SU-DHL-6 (cell line): ENCODE measurements around the gene C19orf67.

Experiments used
- H2AFZ ChIP-seq: fragments of 200-600 bp; sonication (generic); 2 replicates; pipeline ENCODE4 v1.6.1; 2014; ENCODE audit warnings: low read depth, mild to moderate bottlenecking, moderate library complexity, mixed read lengths, antibody characterized with exemption, low read length; ENCODE audit not compliant: severe bottlenecking
- H3F3A ChIP-seq: fragments of 200-600 bp; shearing (Covaris generic); 2 replicates; pipeline ENCODE4 v1.6.0; 2016; ENCODE audit warnings: antibody characterized with exemption, mild to moderate bottlenecking; ENCODE audit not compliant: insufficient read depth
- H3K27ac ChIP-seq: fragments of 200-600 bp; sonication (generic); 2 replicates; pipeline ENCODE4 v1.5.1; 2016; ENCODE audit warnings: low read depth, mild to moderate bottlenecking, low read length, moderate library complexity, mixed read lengths
- H3K27me3 ChIP-seq: fragments of 200-600 bp; sonication (generic), shearing (Covaris generic); 2 replicates; pipeline ENCODE4 v1.6.0; 2014; ENCODE audit warnings: mild to moderate bottlenecking, low read length
- H3K36me3 ChIP-seq: fragments of 200-600 bp; sonication (generic); 2 replicates; pipeline ENCODE4 v1.6.1; 2014; ENCODE audit warnings: mild to moderate bottlenecking, low read length, mixed read lengths
- H3K4me2 ChIP-seq: fragments of 300-600, 200-600 bp; shearing (Covaris generic), sonication (generic); 2 replicates; pipeline ENCODE4 v1.6.0; 2014; ENCODE audit warnings: low read length, low read depth, mild to moderate bottlenecking; ENCODE audit not compliant: poor library complexity, severe bottlenecking
- H3K4me3 ChIP-seq: fragments of 200-600 bp; sonication (generic); 2 replicates; pipeline ENCODE4 v1.5.1; 2014; ENCODE audit warnings: antibody characterized with exemption, low read length, mild to moderate bottlenecking, mixed read lengths; ENCODE audit not compliant: insufficient read depth, poor library complexity, severe bottlenecking
- H3K79me2 ChIP-seq: fragments of 200-600 bp; sonication (generic); 2 replicates; pipeline ENCODE4 v1.6.1; 2014; ENCODE audit warnings: mild to moderate bottlenecking, low read length, moderate library complexity; ENCODE audit not compliant: insufficient read depth
- H3K9ac ChIP-seq: fragments of 200-600 bp; sonication (generic); 2 replicates; pipeline ENCODE4 v1.7.0; 2014; ENCODE audit warnings: mild to moderate bottlenecking, low read length
- H3K9me2 ChIP-seq: fragments of 200-600 bp; sonication (generic); replicated peaks from 2 replicates; pipeline ENCODE4 v1.6.1; 2014; ENCODE audit warnings: low read length; ENCODE audit not compliant: insufficient read depth
- H3K9me3 ChIP-seq: fragments of 200-600 bp; sonication (generic); 2 replicates; pipeline ENCODE4 v1.6.1; 2014; ENCODE audit warnings: low read length, mixed read lengths; ENCODE audit not compliant: insufficient read depth
- H4K20me1 ChIP-seq: fragments of 200-600 bp; sonication (generic); 2 replicates; pipeline ENCODE4 v1.6.1; 2014; ENCODE audit warnings: low read depth, mild to moderate bottlenecking, antibody characterized with exemption, low read length, moderate library complexity, mixed read lengths
- CTCF ChIP-seq: fragments of 200-600 bp; sonication (generic); IDR thresholded peaks from one replicate; pipeline ENCODE4 v1.5.1; 2017; ENCODE audit warnings: antibody characterized with exemption, mild to moderate bottlenecking, low read length, moderate library complexity; ENCODE audit not compliant: insufficient read depth, poor library complexity, severe bottlenecking
- EZH2phosphoT487 ChIP-seq: fragments of 200-600 bp; sonication (generic), shearing (Covaris generic); conservative IDR thresholded peaks from 2 replicates; pipeline ENCODE4 v1.6.1; 2018; ENCODE audit warnings: mild to moderate bottlenecking, antibody characterized with exemption, low read length, moderate library complexity, mixed read lengths

The C19orf67 gene

DNA sequence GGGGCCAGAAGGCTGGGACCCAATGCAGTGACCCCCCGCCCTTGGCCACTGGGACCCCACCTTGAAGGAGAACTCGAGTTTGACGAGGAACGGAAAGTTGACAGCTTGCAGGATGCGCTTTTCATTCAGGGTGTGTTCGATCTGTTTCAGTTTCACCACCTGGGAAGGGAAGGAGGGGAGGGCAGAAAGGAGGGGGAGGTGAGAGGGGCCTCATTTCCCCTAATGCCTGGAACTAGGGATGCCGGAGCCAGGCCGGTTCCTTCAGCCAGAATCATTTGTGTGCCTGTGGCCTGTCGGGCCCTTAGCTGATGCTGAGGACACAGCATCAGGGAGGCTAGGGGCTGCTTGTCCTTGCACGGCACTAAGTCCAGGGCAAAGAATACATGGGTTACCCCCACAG lies 17.2 kb upstream of the C19orf67 start:
- H3K9me2 ChIP-seq: no peaks in the 10 kb centered on the region
- no peak overlapping the region for H3K27ac ChIP-seq
- H3K4me3 ChIP-seq: no peak overlapping the region
- H4K20me1 ChIP-seq: no peaks in the 10 kb centered on the region
- no peaks in the 10 kb centered on the region for H3K79me2 ChIP-seq
- H3K9ac ChIP-seq: no peak overlapping the region
- TF ChIP-seq CTCF: no peak
- no peak for TF ChIP-seq EZH2phosphoT487
- H3K9me3 ChIP-seq: no peaks in the 10 kb centered on the region
- peaks cover 2% of the 10 kb centered on the region; the same call in 1 of the 2 replicates for H3K36me3 ChIP-seq
- no peak overlapping the region for H3K4me2 ChIP-seq
- H2AFZ ChIP-seq: no peak overlapping the region
- H3K27me3 ChIP-seq: no peaks in the 10 kb centered on the region
- peaks cover 3% of the 10 kb centered on the region; the same call in 1 of the 2 replicates for H3F3A ChIP-seq

DNA sequence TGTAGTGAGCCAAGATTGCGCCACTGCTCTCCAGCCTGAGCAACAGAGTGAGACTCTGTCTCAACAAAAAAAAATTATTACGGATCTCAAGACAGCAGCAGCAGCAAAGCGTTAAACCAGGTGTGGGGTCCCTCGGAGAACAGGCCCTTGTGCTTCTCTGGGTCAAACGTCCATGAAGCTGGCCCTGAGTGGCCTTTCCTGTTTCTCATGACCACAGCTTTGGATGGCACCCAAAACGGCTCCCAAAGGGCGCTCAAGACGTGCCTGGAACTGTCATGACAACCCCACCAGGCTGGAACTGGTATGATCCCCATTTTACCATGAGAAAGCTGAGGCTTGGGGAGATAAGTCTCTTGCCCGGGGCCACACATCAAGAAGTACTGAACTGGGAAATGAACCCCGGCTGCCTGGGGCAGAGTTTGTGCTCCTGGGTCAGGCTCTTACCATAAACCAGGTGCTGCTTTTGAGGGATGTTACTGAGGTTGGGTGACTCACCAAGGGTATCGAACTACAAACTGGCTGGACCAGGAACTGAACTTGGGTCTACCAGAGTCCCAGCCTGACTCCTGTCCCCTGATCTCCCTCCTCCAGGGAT lies 16.6 kb upstream of the C19orf67 start:
- H3K9me2 ChIP-seq: no peaks in the 10 kb centered on the region
- H3K36me3 ChIP-seq: peaks cover 2% of the 10 kb centered on the region; the same call in 1 of the 2 replicates
- no peaks in the 10 kb centered on the region for H4K20me1 ChIP-seq
- H3K27ac ChIP-seq: no peak overlapping the region
- TF ChIP-seq EZH2phosphoT487: no peak
- no peak for TF ChIP-seq CTCF
- H3K27me3 ChIP-seq: no peaks in the 10 kb centered on the region
- H3K79me2 ChIP-seq: no peaks in the 10 kb centered on the region
- H3K9ac ChIP-seq: no peak overlapping the region
- peaks cover 3% of the 10 kb centered on the region; the same call in 1 of the 2 replicates for H3F3A ChIP-seq
- H3K9me3 ChIP-seq: no peaks in the 10 kb centered on the region
- H2AFZ ChIP-seq: no peak overlapping the region
- H3K4me2 ChIP-seq: no peak overlapping the region
- no peak overlapping the region for H3K4me3 ChIP-seq

- Histone ChIP-seq H3K4me3 (no peak overlapping the region), H3K9ac (no peak overlapping the region), H4K20me1 (no peaks in the 10 kb centered on the region), H3K36me3 (peaks cover 2% of the 10 kb centered on the region; the same call in 1 of the 2 replicates), H2AFZ (no peak overlapping the region), H3K27me3 (no peaks in the 10 kb centered on the region), H3K79me2 (no peaks in the 10 kb centered on the region), H3K9me3 (no peaks in the 10 kb centered on the region), H3K4me2 (no peak overlapping the region), H3K27ac (no peak overlapping the region), H3F3A (peaks cover 3% of the 10 kb centered on the region; the same call in 1 of the 2 replicates), H3K9me2 (no peaks in the 10 kb centered on the region)
- no peak for TF ChIP-seq CTCF
- TF ChIP-seq EZH2phosphoT487: no peak
Observed at GRCh38 chr19:14101003-14101545, 15.5 kb upstream of the C19orf67 start.
